PC-3 (cell line): ENCODE measurements around the gene SLC39A8.

Source experiments
- CTCF ChIP-seq: fragments of 300-600 bp; sonication (generic); conservative IDR thresholded peaks from 2 replicates; pipeline ENCODE4 v1.5.1; 2017; ENCODE audit warnings: antibody characterized with exemption, low read depth, mild to moderate bottlenecking, low read length
- EZH2 ChIP-seq: fragments of 300-600 bp; sonication (generic); IDR thresholded peaks from one replicate; pipeline ENCODE4 v1.6.1; 2017; ENCODE audit warnings: antibody characterized with exemption, mild to moderate bottlenecking, low read length; ENCODE audit not compliant: unreplicated experiment
- EZH2phosphoT487 ChIP-seq: fragments of 300-600 bp; sonication (generic); IDR thresholded peaks from 2 replicates; pipeline ENCODE4 v1.6.1; 2018; ENCODE audit warnings: mild to moderate bottlenecking, antibody characterized with exemption, low read length, borderline replicate concordance

DNA sequence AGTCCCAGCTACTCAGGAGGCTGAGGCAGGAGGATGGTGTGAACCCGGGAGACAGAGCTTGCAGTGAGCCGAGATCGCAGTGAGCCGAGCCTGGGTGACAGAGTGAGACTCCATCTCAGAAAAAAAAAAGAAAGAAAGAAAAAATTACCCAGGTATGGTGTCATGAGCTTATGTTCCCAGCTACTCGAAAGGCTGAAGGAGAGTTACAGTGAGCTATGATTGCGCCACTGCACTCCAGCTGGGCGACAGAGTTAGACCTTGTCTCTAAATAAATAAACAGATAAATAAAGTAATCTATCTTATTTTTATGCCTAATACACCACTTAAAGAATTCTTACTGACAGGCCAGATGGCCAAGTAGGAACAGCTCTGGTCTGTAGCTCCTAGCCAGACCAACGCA lies 73.0 kb downstream of the SLC39A8 start:
- TF ChIP-seq CTCF (no peak), EZH2 (no peak), EZH2phosphoT487 (no peak)
